Trophoblast cell (in vitro differentiated cells and primary cell): ENCODE measurements around the gene TRIM46.
"Not testable (repeated sequence)": the region's sequence is repeated elsewhere in the genome, so short reads cannot be mapped to it uniquely, and the experiment has no call there.

Experiments used
- DNase-seq, 2 donors: peaks; one replicate each; pipeline ENCODE4 v3.0.0-alpha.2; 2016
- H2AFZ ChIP-seq: 2 replicates; pipeline ENCODE4 v1.6.1; 2013; ENCODE audit warnings: low read length, moderate library complexity, mild to moderate bottlenecking; ENCODE audit not compliant: insufficient read depth, poor library complexity
- H2AK5ac ChIP-seq: 2 replicates; pipeline ENCODE4 v1.6.1; 2013; ENCODE audit warnings: mild to moderate bottlenecking, low read length
- H2BK120ac ChIP-seq: 2 replicates; pipeline ENCODE4 v1.6.1; 2013; ENCODE audit warnings: low read length, mild to moderate bottlenecking, moderate library complexity; ENCODE audit not compliant: insufficient read depth, poor library complexity
- H2BK12ac ChIP-seq: 2 replicates; pipeline ENCODE4 v1.6.1; 2013; ENCODE audit warnings: mild to moderate bottlenecking, low read length, moderate library complexity
- H2BK5ac ChIP-seq: 2 replicates; pipeline ENCODE4 v1.6.1; 2013; ENCODE audit warnings: low read length, low read depth, moderate library complexity, mild to moderate bottlenecking; ENCODE audit not compliant: poor library complexity
- H3K14ac ChIP-seq: 2 replicates; pipeline ENCODE4 v1.6.1; 2013; ENCODE audit warnings: mild to moderate bottlenecking, low read length
- H3K18ac ChIP-seq: 2 replicates; pipeline ENCODE4 v1.6.1; 2013; ENCODE audit warnings: mild to moderate bottlenecking, low read length
- H3K23ac ChIP-seq: 2 replicates; pipeline ENCODE4 v1.6.1; 2013; ENCODE audit warnings: low read length
- H3K27ac ChIP-seq: 2 replicates; pipeline ENCODE4 v1.5.1; 2013; ENCODE audit warnings: low read depth, mild to moderate bottlenecking, inconsistent platforms, low read length, moderate library complexity
- H3K27me3 ChIP-seq: 2 replicates; pipeline ENCODE4 v1.6.1; 2013; ENCODE audit warnings: inconsistent platforms, mild to moderate bottlenecking, low read length, moderate library complexity; ENCODE audit not compliant: insufficient read depth
- H3K36me3 ChIP-seq, 2 experiments: 1 replicate in 1 of 2; 2 replicates in 1 of 2; pipeline ENCODE4 v1.6.1; 2013; ENCODE audit warnings: low read length in 2 of 2, mild to moderate bottlenecking in 2 of 2, moderate library complexity in 1 of 2; ENCODE audit not compliant: insufficient read depth in 2 of 2, control insufficient read depth in 1 of 2
- H3K4ac ChIP-seq: 2 replicates; pipeline ENCODE4 v1.6.1; 2013; ENCODE audit warnings: low read depth, mild to moderate bottlenecking, low read length, moderate library complexity
- H3K4me1 ChIP-seq, 2 experiments: 1 replicate in 1 of 2; 2 replicates in 1 of 2; pipeline ENCODE4 v1.6.1; 2013; ENCODE audit warnings: low read length in 2 of 2, mild to moderate bottlenecking in 2 of 2, moderate library complexity in 1 of 2; ENCODE audit not compliant: insufficient read depth in 2 of 2, control insufficient read depth in 1 of 2
- H3K4me2 ChIP-seq: 2 replicates; pipeline ENCODE4 v1.6.1; 2013; ENCODE audit warnings: inconsistent platforms, mild to moderate bottlenecking, low read length, moderate library complexity
- H3K4me3 ChIP-seq: 2 replicates; pipeline ENCODE4 v1.5.1; 2013; ENCODE audit warnings: mild to moderate bottlenecking, low read depth, low read length, inconsistent platforms
- H3K79me1 ChIP-seq: one replicate; pipeline ENCODE4 v1.6.1; 2013; ENCODE audit warnings: low read length
- H3K79me2 ChIP-seq: 2 replicates; pipeline ENCODE4 v1.6.1; 2013; ENCODE audit warnings: low read length, mild to moderate bottlenecking; ENCODE audit not compliant: control insufficient read depth, insufficient read depth, poor library complexity
- H3K9ac ChIP-seq: 2 replicates; pipeline ENCODE4 v1.6.1; 2013; ENCODE audit warnings: mild to moderate bottlenecking, low read length
- H3K9me3 ChIP-seq: 2 replicates; pipeline ENCODE4 v1.6.1; 2013; ENCODE audit warnings: low read depth, mild to moderate bottlenecking, control low read depth, inconsistent platforms, low read length; ENCODE audit not compliant: insufficient read depth
- H4K12ac ChIP-seq: 2 replicates; pipeline ENCODE4 v1.6.1; 2013; ENCODE audit warnings: low read depth, mild to moderate bottlenecking, low read length, moderate library complexity
- H4K8ac ChIP-seq: 2 replicates; pipeline ENCODE4 v1.6.1; 2013; ENCODE audit warnings: low read depth, mild to moderate bottlenecking, low read length, moderate library complexity
- H4K91ac ChIP-seq: one replicate; pipeline ENCODE4 v1.6.1; 2013; ENCODE audit warnings: low read depth, mild to moderate bottlenecking, low read length, moderate library complexity
- WGBS: extraction: QIAGEN DNeasy Blood & Tissue Kit; methylation state at CpG from one replicate; pipeline ENCODE4 v1.1.7; 2013; ENCODE audit warnings: missing lambda C conversion rate; ENCODE audit not compliant: insufficient read length, insufficient coverage; ENCODE audit errors: extremely low coverage; 5-methylcytosine and 5-hydroxymethylcytosine counted together

TRIM46 gene

GRCh38 chr1:155158991-155159390, 14.7 kb upstream of the TRIM46 start:
- no peak overlapping the region for H2AFZ ChIP-seq
- H4K8ac ChIP-seq = no peak overlapping the region
- no peak overlapping the region for H3K9ac ChIP-seq
- H3K4me1 ChIP-seq = peaks cover 0 to 4% of the 10 kb centered on the region in 2 experiments
- no peak overlapping the region for H3K23ac ChIP-seq
- no peak overlapping the region for H2BK12ac ChIP-seq
- H3K27me3 ChIP-seq = no peaks in the 10 kb centered on the region
- H3K79me1 ChIP-seq = no peaks in the 10 kb centered on the region
- H3K79me2 ChIP-seq = no peaks in the 10 kb centered on the region
- peak; percentile 93 to 97 for DNase-seq
- H3K4me2 ChIP-seq = no peak overlapping the region
- H3K14ac ChIP-seq = no peak overlapping the region
- no peak overlapping the region for H2BK120ac ChIP-seq
- no peak overlapping the region for H2AK5ac ChIP-seq
- WGBS = no CpG with 5 or more reads among the region's 1 CpG
- no peak overlapping the region for H3K4ac ChIP-seq
- H3K4me3 ChIP-seq = no peak overlapping the region
- no peak overlapping the region for H4K12ac ChIP-seq
- H3K18ac ChIP-seq = no peak overlapping the region
- H2BK5ac ChIP-seq = no peak overlapping the region
- H3K36me3 ChIP-seq = no peaks in the 10 kb centered on the region
- no peak overlapping the region for H3K27ac ChIP-seq
- no peaks in the 10 kb centered on the region for H3K9me3 ChIP-seq
- H4K91ac ChIP-seq = no peak overlapping the region

DNA sequence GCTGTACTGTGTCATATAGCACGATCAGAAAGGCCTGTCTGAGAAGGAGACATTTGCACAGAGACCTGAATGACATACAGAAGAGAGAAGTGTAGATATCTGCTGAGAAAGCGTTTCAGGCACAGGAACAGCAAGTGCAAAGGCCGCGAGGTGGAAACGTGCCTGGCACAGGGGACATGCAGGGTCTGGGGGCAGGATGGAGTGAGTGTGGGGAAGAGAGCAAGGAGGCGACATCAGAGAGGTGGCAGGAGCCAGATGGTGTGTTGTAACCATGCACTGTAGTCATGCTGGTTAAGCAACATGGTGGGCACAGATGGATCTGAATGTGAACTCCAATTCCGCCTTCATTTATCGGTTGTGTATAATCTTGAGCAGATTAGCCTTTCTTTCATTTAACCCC, 13.5 kb upstream of the TRIM46 start:
- Histone ChIP-seq H3K18ac (no peak overlapping the region), H3K79me1 (no peaks in the 10 kb centered on the region), H3K23ac (no peak overlapping the region), H3K36me3 (no peaks in the 10 kb centered on the region), H3K27ac (no peak overlapping the region), H4K91ac (no peak overlapping the region), H3K9me3 (no peaks in the 10 kb centered on the region), H3K27me3 (no peaks in the 10 kb centered on the region), H2BK120ac (no peak overlapping the region), H3K4me3 (no peak overlapping the region), H2AK5ac (no peak overlapping the region), H2BK12ac (no peak overlapping the region), H4K8ac (no peak overlapping the region), H2BK5ac (no peak overlapping the region), H3K9ac (no peak overlapping the region), H3K79me2 (no peaks in the 10 kb centered on the region), H3K4ac (no peak overlapping the region), H2AFZ (no peak overlapping the region), H3K4me1 (peaks cover 0 to 4% of the 10 kb centered on the region in 2 experiments), H3K14ac (no peak overlapping the region), H3K4me2 (no peak overlapping the region), H4K12ac (no peak overlapping the region)
- no CpG with 5 or more reads among the region's 8 CpGs for WGBS
- no peak for DNase-seq

DNA sequence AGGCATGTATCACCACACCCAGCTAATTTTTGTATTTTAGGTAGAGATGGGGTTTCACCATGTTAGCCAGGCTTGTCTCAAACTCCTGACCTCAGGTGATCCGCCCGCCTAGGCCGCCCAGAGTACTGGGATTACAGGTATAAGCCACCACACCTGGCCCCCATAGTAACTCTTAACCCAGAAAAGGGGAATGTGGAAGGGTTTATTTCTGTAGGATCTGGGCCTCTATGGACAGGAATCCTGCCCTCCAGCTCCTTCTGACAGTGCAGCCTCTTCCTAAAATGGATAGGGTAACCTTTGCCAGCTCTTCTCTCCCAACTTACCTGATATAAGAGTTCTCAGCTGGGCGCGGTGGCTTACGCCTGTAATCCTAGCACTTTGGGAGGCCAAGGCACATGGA, 11.0 kb upstream of the TRIM46 start:
- not testable (repeated sequence) for H3K4me2 ChIP-seq, H3K79me2 ChIP-seq, H3K79me1 ChIP-seq, H3K4ac ChIP-seq, H2BK120ac ChIP-seq, H3K36me3 ChIP-seq, H4K12ac ChIP-seq, H4K8ac ChIP-seq, H3K9me3 ChIP-seq, H2BK12ac ChIP-seq, H3K18ac ChIP-seq, H3K9ac ChIP-seq, H3K14ac ChIP-seq, H4K91ac ChIP-seq, H3K23ac ChIP-seq, H2AFZ ChIP-seq, H3K4me3 ChIP-seq, H3K27me3 ChIP-seq, H2AK5ac ChIP-seq, H3K27ac ChIP-seq, H2BK5ac ChIP-seq
- peak; percentile 93 to 95 for DNase-seq
- peaks cover 4 to 16% of the 10 kb centered on the region in 2 experiments for H3K4me1 ChIP-seq
- no CpG with 5 or more reads among the region's 6 CpGs for WGBS

GRCh38 chr1:155163785-155164184, 9.9 kb upstream of the TRIM46 start:
- not testable (repeated sequence) for H3K4ac ChIP-seq, H2BK12ac ChIP-seq, H2AFZ ChIP-seq, H3K36me3 ChIP-seq, H3K14ac ChIP-seq, H3K27me3 ChIP-seq, H4K8ac ChIP-seq, H3K4me3 ChIP-seq, DNase-seq, H4K12ac ChIP-seq, H2BK5ac ChIP-seq, H3K79me1 ChIP-seq, H3K23ac ChIP-seq, H2BK120ac ChIP-seq, H3K27ac ChIP-seq, H4K91ac ChIP-seq, H3K18ac ChIP-seq, H3K79me2 ChIP-seq, H3K9me3 ChIP-seq, H3K9ac ChIP-seq, H2AK5ac ChIP-seq, H3K4me2 ChIP-seq
- peaks cover 4 to 17% of the 10 kb centered on the region in 2 experiments for H3K4me1 ChIP-seq
- WGBS = no CpG with 5 or more reads among the region's 4 CpGs
